GM23338 (cell line): ENCODE results near the gene SMARCE1.

ENCODE experiments used
- EZH2 ChIP-seq: fragments of 200-600 bp; sonication (generic); IDR thresholded peaks from one replicate; pipeline ENCODE4 v1.8.0; 2017; ENCODE audit warnings: antibody characterized with exemption, mild to moderate bottlenecking, low read depth; ENCODE audit not compliant: unreplicated experiment
- EZH2phosphoT487 ChIP-seq: fragments of 200-600 bp; sonication (generic); IDR thresholded peaks from one replicate; pipeline ENCODE4 v1.8.1; 2018; ENCODE audit warnings: antibody characterized with exemption; ENCODE audit not compliant: unreplicated experiment
- JUNB ChIP-seq: IDR thresholded peaks from one replicate; pipeline ENCODE4 v1.6.1; 2016; ENCODE audit warnings: antibody characterized with exemption; ENCODE audit not compliant: unreplicated experiment
- POLR2AphosphoS5 ChIP-seq: IDR thresholded peaks from 2 replicates; pipeline ENCODE4 v1.6.1; 2016; ENCODE audit warnings: antibody characterized with exemption, low read depth
- STAT1 ChIP-seq: IDR thresholded peaks from one replicate; pipeline ENCODE4 v1.6.1; 2016; ENCODE audit warnings: antibody characterized with exemption; ENCODE audit not compliant: unreplicated experiment
- ZNF114 ChIP-seq: fragments of 250-450 bp; sonication (Bioruptor Pico); IDR thresholded peaks from 2 replicates; pipeline ENCODE4 v1.5.0; 2020; ENCODE audit warnings: mild to moderate bottlenecking, moderate library complexity
- ZNF331 ChIP-seq: fragments of 250-450 bp; sonication (Bioruptor Pico); IDR thresholded peaks from 2 replicates; pipeline ENCODE4 v1.5.0; 2020; ENCODE audit warnings: low read depth, mild to moderate bottlenecking, moderate library complexity
- TF ChIP-seq, protein P1 (sequence below), 2 experiments: fragments of 200-600 bp in 1 of 2; sonication (generic) in 1 of 2; conservative IDR thresholded peaks; 2 replicates each; pipeline versions ENCODE4 v1.5.1 to v1.6.1; 2016 to 2017; ENCODE audit warnings: antibody characterized with exemption in 2 of 2, low read depth in 2 of 2, mild to moderate bottlenecking in 2 of 2, moderate library complexity in 1 of 2
- TF ChIP-seq, protein P2 (sequence below): IDR thresholded peaks from one replicate; pipeline ENCODE4 v1.6.1; 2018; ENCODE audit warnings: antibody characterized with exemption; ENCODE audit not compliant: unreplicated experiment

DNA sequence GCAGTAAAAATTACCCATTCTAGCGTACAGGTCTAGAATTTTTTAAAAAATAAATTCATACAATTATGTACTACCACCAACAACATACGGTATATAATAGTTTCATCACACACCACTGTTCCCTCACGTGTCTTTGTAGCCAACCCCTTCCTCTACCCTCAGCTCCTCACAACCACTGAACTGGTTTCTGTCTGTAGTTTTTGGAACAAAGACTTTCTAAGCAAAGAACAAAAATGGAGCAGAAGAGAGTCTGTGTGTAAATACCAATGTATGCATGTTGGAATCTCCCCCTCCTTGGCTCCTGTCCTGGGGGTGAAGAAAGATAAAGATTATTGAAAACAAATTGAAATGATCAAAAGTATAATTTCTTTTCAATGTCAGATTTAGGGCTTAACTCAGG is 50.5 kb downstream of the SMARCE1 start:
- TF ChIP-seq EZH2 (no peak), JUNB (no peak), ZNF114 (CRISPR knock-in tag) (no peak), POLR2AphosphoS5 (no peak), EZH2phosphoT487 (no peak), ZNF331 (no peak), STAT1 (no peak)
- TF ChIP-seq, protein P1, sequence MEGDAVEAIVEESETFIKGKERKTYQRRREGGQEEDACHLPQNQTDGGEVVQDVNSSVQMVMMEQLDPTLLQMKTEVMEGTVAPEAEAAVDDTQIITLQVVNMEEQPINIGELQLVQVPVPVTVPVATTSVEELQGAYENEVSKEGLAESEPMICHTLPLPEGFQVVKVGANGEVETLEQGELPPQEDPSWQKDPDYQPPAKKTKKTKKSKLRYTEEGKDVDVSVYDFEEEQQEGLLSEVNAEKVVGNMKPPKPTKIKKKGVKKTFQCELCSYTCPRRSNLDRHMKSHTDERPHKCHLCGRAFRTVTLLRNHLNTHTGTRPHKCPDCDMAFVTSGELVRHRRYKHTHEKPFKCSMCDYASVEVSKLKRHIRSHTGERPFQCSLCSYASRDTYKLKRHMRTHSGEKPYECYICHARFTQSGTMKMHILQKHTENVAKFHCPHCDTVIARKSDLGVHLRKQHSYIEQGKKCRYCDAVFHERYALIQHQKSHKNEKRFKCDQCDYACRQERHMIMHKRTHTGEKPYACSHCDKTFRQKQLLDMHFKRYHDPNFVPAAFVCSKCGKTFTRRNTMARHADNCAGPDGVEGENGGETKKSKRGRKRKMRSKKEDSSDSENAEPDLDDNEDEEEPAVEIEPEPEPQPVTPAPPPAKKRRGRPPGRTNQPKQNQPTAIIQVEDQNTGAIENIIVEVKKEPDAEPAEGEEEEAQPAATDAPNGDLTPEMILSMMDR (conservative IDR thresholded peaks at IDR 0.05; ENCODE audit: low read depth in 2 of 2), result no peak
- TF ChIP-seq, protein P2, sequence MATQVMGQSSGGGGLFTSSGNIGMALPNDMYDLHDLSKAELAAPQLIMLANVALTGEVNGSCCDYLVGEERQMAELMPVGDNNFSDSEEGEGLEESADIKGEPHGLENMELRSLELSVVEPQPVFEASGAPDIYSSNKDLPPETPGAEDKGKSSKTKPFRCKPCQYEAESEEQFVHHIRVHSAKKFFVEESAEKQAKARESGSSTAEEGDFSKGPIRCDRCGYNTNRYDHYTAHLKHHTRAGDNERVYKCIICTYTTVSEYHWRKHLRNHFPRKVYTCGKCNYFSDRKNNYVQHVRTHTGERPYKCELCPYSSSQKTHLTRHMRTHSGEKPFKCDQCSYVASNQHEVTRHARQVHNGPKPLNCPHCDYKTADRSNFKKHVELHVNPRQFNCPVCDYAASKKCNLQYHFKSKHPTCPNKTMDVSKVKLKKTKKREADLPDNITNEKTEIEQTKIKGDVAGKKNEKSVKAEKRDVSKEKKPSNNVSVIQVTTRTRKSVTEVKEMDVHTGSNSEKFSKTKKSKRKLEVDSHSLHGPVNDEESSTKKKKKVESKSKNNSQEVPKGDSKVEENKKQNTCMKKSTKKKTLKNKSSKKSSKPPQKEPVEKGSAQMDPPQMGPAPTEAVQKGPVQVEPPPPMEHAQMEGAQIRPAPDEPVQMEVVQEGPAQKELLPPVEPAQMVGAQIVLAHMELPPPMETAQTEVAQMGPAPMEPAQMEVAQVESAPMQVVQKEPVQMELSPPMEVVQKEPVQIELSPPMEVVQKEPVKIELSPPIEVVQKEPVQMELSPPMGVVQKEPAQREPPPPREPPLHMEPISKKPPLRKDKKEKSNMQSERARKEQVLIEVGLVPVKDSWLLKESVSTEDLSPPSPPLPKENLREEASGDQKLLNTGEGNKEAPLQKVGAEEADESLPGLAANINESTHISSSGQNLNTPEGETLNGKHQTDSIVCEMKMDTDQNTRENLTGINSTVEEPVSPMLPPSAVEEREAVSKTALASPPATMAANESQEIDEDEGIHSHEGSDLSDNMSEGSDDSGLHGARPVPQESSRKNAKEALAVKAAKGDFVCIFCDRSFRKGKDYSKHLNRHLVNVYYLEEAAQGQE, result no peak
